DND-41 (cell line): Measurements from ENCODE around the gene CSNK1G3.
"Not testable (repeated sequence)": the region's sequence is repeated elsewhere in the genome, so short reads cannot be mapped to it uniquely, and the experiment has no call there.

Source experiments
- ATAC-seq: fragments of 200-7000 bp; cut with Tn5 transposase; 3 replicates; pipeline ENCODE4 v1.9.1; 2021; ENCODE audit warnings: low read depth; ENCODE audit not compliant: insufficient read depth
- DNase-seq: peaks from one replicate; pipeline ENCODE4 v3.0.0-alpha.2; 2020
- H2AFZ ChIP-seq: 2 replicates; pipeline ENCODE4 v1.6.0; 2012; ENCODE audit warnings: low read depth, low read length
- H3K27ac ChIP-seq: 2 replicates; pipeline ENCODE4 v1.5.1; 2012; ENCODE audit warnings: low read length, inconsistent platforms
- H3K27me3 ChIP-seq: fragments of 200-600 bp; sonication (generic); 2 replicates; pipeline ENCODE4 v1.6.0; 2012; ENCODE audit warnings: low read length, mild to moderate bottlenecking, inconsistent platforms; ENCODE audit not compliant: insufficient read depth, poor library complexity
- H3K36me3 ChIP-seq: 2 replicates; pipeline ENCODE4 v1.5.1; 2012; ENCODE audit warnings: low read length, inconsistent platforms; ENCODE audit not compliant: insufficient read depth
- H3K4me1 ChIP-seq: 2 replicates; pipeline ENCODE4 v1.5.1; 2012; ENCODE audit warnings: mild to moderate bottlenecking, low read length; ENCODE audit not compliant: insufficient read depth
- H3K4me2 ChIP-seq: 2 replicates; pipeline ENCODE4 v1.6.0; 2012; ENCODE audit warnings: mild to moderate bottlenecking, moderate library complexity, low read length, inconsistent platforms; ENCODE audit not compliant: insufficient read depth
- H3K4me3 ChIP-seq, 2 experiments: fragments of 200-600 bp in 1 of 2; shearing (Covaris generic) in 1 of 2; 2 replicates each; pipeline ENCODE4 v1.5.1; 2012 to 2016; ENCODE audit warnings: inconsistent platforms in 2 of 2, low read length in 2 of 2, mild to moderate bottlenecking in 2 of 2, low read depth in 1 of 2, moderate library complexity in 1 of 2
- H3K79me2 ChIP-seq: 2 replicates; pipeline ENCODE4 v1.6.0; 2012; ENCODE audit warnings: low read length, inconsistent platforms; ENCODE audit not compliant: insufficient read depth
- H3K9ac ChIP-seq: 2 replicates; pipeline ENCODE4 v1.6.0; 2012; ENCODE audit warnings: low read depth, mild to moderate bottlenecking, inconsistent platforms, low read length, moderate library complexity
- H3K9me3 ChIP-seq: 2 replicates; pipeline ENCODE4 v1.5.1; 2012; ENCODE audit warnings: low read length, moderate library complexity, mild to moderate bottlenecking, inconsistent platforms; ENCODE audit not compliant: insufficient read depth, severe bottlenecking
- H4K20me1 ChIP-seq: 2 replicates; pipeline ENCODE4 v1.6.0; 2012; ENCODE audit warnings: low read length; ENCODE audit not compliant: insufficient read depth
- EZH2 ChIP-seq: IDR thresholded peaks from 3 replicates; pipeline ENCODE4 v1.6.1; 2012; ENCODE audit warnings: borderline replicate concordance, low read depth, mild to moderate bottlenecking, moderate library complexity, low read length, inconsistent platforms; ENCODE audit not compliant: severe bottlenecking
- TF ChIP-seq, protein P1 (sequence below): IDR thresholded peaks from 2 replicates; pipeline ENCODE4 v1.5.1; 2012; ENCODE audit warnings: borderline replicate concordance, low read length, moderate library complexity, mild to moderate bottlenecking; ENCODE audit not compliant: poor library complexity, severe bottlenecking; ENCODE audit errors: extremely low read depth

Gene CSNK1G3

DNA sequence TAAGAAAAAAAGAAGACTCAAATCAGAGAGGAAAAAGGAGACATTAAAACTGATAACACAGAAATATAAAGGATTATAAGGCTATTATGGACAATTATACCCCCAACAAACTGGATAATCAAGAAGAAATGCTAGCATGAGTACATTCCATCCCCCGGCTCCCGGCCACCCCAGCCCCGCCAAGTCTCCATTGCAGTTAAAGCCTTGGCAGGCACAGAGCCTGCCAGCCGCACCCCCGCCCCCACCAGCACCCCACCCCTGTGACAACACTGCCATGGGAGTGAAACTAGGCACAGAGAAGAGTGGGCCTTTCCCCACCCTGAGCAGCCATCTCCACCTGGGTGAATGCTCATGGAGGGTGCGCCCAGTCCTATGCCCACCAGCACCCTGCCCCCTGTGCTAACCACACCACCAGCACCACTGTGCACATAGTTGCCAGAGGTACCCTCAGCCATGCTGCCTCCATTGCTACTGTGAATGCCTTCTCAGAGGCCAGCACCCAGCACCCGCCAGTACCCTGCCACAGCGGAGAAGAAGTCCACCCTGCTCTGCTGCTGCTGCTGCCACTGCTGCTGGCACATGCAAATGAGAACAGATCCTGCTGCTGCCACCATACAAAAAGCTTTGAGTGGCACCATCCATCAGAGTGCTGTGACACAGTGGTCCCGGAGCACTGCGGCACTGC, 117.0 kb downstream of the CSNK1G3 start:
- no peaks in the 10 kb centered on the region for H4K20me1 ChIP-seq
- H2AFZ ChIP-seq = no peak overlapping the region
- H3K79me2 ChIP-seq = no peaks in the 10 kb centered on the region
- peaks cover 12% of the 10 kb centered on the region for H3K9me3 ChIP-seq
- no peaks in the 10 kb centered on the region for H3K27me3 ChIP-seq
- no peak overlapping the region for H3K4me3 ChIP-seq
- H3K4me1 ChIP-seq = no peaks in the 10 kb centered on the region
- H3K4me2 ChIP-seq = no peak overlapping the region
- H3K36me3 ChIP-seq = no peaks in the 10 kb centered on the region
- no peak for TF ChIP-seq EZH2
- TF ChIP-seq, protein P1, sequence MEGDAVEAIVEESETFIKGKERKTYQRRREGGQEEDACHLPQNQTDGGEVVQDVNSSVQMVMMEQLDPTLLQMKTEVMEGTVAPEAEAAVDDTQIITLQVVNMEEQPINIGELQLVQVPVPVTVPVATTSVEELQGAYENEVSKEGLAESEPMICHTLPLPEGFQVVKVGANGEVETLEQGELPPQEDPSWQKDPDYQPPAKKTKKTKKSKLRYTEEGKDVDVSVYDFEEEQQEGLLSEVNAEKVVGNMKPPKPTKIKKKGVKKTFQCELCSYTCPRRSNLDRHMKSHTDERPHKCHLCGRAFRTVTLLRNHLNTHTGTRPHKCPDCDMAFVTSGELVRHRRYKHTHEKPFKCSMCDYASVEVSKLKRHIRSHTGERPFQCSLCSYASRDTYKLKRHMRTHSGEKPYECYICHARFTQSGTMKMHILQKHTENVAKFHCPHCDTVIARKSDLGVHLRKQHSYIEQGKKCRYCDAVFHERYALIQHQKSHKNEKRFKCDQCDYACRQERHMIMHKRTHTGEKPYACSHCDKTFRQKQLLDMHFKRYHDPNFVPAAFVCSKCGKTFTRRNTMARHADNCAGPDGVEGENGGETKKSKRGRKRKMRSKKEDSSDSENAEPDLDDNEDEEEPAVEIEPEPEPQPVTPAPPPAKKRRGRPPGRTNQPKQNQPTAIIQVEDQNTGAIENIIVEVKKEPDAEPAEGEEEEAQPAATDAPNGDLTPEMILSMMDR = no peak
- DNase-seq (no peak), ATAC-seq (no peak)
- H3K9ac ChIP-seq = no peak overlapping the region
- H3K27ac ChIP-seq = no peak overlapping the region

DNA sequence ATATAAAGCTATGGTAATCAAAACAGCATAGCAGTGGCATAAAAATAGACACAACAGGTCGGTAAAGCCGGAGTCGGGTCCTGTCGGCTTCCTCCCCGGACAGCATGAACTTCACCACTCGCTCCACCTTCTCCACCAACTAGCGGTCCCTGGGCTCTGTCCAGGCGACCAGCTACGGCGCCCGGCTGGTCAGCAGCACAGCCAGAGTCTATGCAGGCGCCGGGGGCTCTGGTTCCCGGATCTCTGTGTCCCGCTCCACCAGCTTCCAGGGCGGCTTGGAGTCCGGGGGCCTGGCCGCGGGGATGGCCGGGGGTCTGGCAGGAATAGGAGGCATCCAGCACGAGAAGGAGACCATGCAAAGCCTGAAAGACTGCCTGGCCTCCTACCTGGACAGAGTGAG, 124.0 kb downstream of the CSNK1G3 start:
- Histone ChIP-seq H3K27ac (no peak overlapping the region), H2AFZ (no peak overlapping the region), H3K9me3 (no peaks in the 10 kb centered on the region), H4K20me1 (no peaks in the 10 kb centered on the region), H3K4me3 (no peak overlapping the region), H3K9ac (no peak overlapping the region), H3K4me1 (no peaks in the 10 kb centered on the region), H3K27me3 (no peaks in the 10 kb centered on the region), H3K4me2 (no peak overlapping the region), H3K79me2 (no peaks in the 10 kb centered on the region), H3K36me3 (no peaks in the 10 kb centered on the region)
- no peak for TF ChIP-seq EZH2
- TF ChIP-seq, protein P1 = no peak
- ATAC-seq = no peak
- no peak for DNase-seq

DNA sequence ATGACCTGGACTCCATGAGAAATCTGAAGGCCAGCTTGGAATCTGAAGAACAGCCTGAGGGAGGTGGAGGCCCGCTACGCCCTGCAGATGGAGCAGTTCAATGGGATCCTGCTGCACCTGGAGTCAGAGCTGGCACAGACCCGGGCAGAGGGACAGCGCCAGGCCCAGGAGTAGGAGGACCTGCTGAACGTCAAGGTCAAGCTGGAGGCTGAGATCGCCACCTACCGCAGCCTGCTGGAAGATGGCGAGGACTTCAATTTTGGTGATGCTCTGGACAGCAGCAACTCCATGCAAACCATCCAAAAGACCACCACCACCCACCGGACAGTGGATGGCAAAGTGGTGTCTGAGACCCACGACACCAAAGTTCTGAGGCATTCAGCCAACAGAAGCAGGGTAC, 125.1 kb downstream of the CSNK1G3 start:
- H3K4me1 ChIP-seq, ATAC-seq, H3K4me3 ChIP-seq, H2AFZ ChIP-seq, H3K27me3 ChIP-seq, H3K9ac ChIP-seq, H3K4me2 ChIP-seq, H3K36me3 ChIP-seq, H3K27ac ChIP-seq, H4K20me1 ChIP-seq, H3K79me2 ChIP-seq, DNase-seq, H3K9me3 ChIP-seq: not testable (repeated sequence)

DNA sequence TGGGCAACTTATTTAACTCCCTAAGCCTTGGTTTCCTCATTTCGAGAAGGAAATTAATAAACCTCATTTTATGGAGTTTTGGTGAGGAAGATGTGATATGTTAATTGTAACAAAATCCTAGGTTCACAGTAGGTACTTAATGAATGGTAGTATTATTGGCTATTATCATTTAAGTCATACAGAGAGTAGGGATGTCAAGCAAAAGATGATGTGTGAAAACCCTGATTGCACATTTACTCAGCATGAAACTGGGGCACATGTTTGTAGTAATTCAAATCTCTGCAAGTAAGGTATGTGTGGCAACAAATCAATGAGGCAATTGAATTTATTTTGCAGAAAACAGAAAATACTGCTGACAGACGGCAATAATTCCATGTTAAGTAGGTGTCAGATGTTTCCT, 127.3 kb downstream of the CSNK1G3 start:
- H3K79me2 ChIP-seq = no peaks in the 10 kb centered on the region
- no peaks in the 10 kb centered on the region for H3K36me3 ChIP-seq
- no peak overlapping the region for H3K27ac ChIP-seq
- H3K4me1 ChIP-seq = no peaks in the 10 kb centered on the region
- H3K9ac ChIP-seq = no peak overlapping the region
- H2AFZ ChIP-seq = no peak overlapping the region
- H3K4me2 ChIP-seq = no peak overlapping the region
- DNase-seq = no peak
- no peak for TF ChIP-seq EZH2
- TF ChIP-seq, protein P1 = no peak
- no peaks in the 10 kb centered on the region for H3K27me3 ChIP-seq
- no peak for ATAC-seq
- no peak overlapping the region for H3K4me3 ChIP-seq
- H3K9me3 ChIP-seq = no peaks in the 10 kb centered on the region
- no peaks in the 10 kb centered on the region for H4K20me1 ChIP-seq
